HEK293 (cell line): ENCODE data around the gene VEPH1.

Experiments
- CTCF ChIA-PET: fragments of 350-600 bp; formaldehyde crosslinking; extraction: SDS; loops from one replicate; lab custom pipeline; 2021; ENCODE audit warnings: antibody characterized with exemption; lab: Yijun Ruan, JAX
- POLR2A ChIA-PET: fragments of 300-600 bp; formaldehyde crosslinking; extraction: SDS; loops from one replicate; lab custom pipeline; 2020; ENCODE audit warnings: antibody characterized with exemption, inconsistent platforms; lab: Yijun Ruan, JAX
- H3K27ac ChIP-seq: fragments of 200-500 bp; sonication (Bioruptor generic); 2 replicates; pipeline ENCODE4 v1.5.1; 2014; ENCODE audit warnings: low read depth, low read length, control low read depth, inconsistent platforms; ENCODE audit errors: extremely low read depth
- H3K36me3 ChIP-seq, 2 experiments: fragments of 200-500 bp in 1 of 2; sonication (Bioruptor generic) in 1 of 2; 1 replicate in 1 of 2; 2 replicates in 1 of 2; pipeline ENCODE4 v1.5.1; 2014 to 2017; ENCODE audit warnings: inconsistent platforms in 2 of 2, low read length in 2 of 2; ENCODE audit not compliant: control insufficient read depth in 2 of 2, insufficient read depth in 1 of 2
- H3K4me1 ChIP-seq: fragments of 200-500 bp; sonication (Bioruptor generic); 2 replicates; pipeline ENCODE4 v1.5.1; 2014; ENCODE audit warnings: mild to moderate bottlenecking, low read length, inconsistent platforms; ENCODE audit not compliant: control insufficient read depth, insufficient read depth
- H3K4me3 ChIP-seq: 2 replicates; pipeline ENCODE4 v1.5.1; 2011; ENCODE audit warnings: low read depth, mild to moderate bottlenecking, control low read depth, low read length, moderate library complexity
- H3K9me3 ChIP-seq: fragments of 200-500 bp; sonication (Bioruptor generic); 2 replicates; pipeline ENCODE4 v1.5.1; 2014; ENCODE audit warnings: low read depth, low read length, inconsistent platforms; ENCODE audit not compliant: control insufficient read depth, insufficient read depth
- KLF1 ChIP-seq: fragments of 450-650 bp; formaldehyde crosslinking; IDR thresholded peaks from 2 replicates; pipeline ENCODE4 v1.5.1; 2016; ENCODE audit warnings: missing biosample characterization, missing genetic modification characterization
- ZFP3 ChIP-seq: fragments of 450-650 bp; formaldehyde crosslinking; IDR thresholded peaks from 2 replicates; pipeline ENCODE4 v1.5.1; 2016; ENCODE audit warnings: low read depth, missing biosample characterization, missing genetic modification characterization
- ZFP37 ChIP-seq: fragments of 450-650 bp; formaldehyde crosslinking; IDR thresholded peaks from 2 replicates; pipeline ENCODE4 v1.5.1; 2016; ENCODE audit warnings: missing biosample characterization, missing genetic modification characterization
- ZNF133 ChIP-seq: fragments of 450-650 bp; formaldehyde crosslinking; IDR thresholded peaks from 2 replicates; pipeline ENCODE4 v1.5.1; 2016; ENCODE audit warnings: missing biosample characterization, missing genetic modification characterization
- ZNF175 ChIP-seq: fragments of 450-650 bp; formaldehyde crosslinking; IDR thresholded peaks from 2 replicates; pipeline ENCODE4 v1.5.1; 2016; ENCODE audit warnings: missing biosample characterization, missing genetic modification characterization
- ZNF24 ChIP-seq: fragments of 450-650 bp; formaldehyde crosslinking; IDR thresholded peaks from 2 replicates; pipeline ENCODE4 v1.5.1; 2016; ENCODE audit warnings: missing biosample characterization, missing genetic modification characterization
- TF ChIP-seq, protein P1 (sequence below): fragments of 450-650 bp; formaldehyde crosslinking; optimal IDR thresholded peaks from 2 replicates; pipeline ENCODE3; 2016; ENCODE audit warnings: missing biosample characterization, mild to moderate bottlenecking, missing genetic modification characterization
- TF ChIP-seq, protein P2 (sequence below): fragments of 450-650 bp; formaldehyde crosslinking; IDR thresholded peaks from 2 replicates; pipeline ENCODE4 v1.5.1; 2017; ENCODE audit warnings: missing biosample characterization, missing genetic modification characterization
- TF ChIP-seq, protein P3 (sequence below): fragments of 450-650 bp; formaldehyde crosslinking; conservative IDR thresholded peaks from 2 replicates; pipeline ENCODE4 v1.5.1; 2016; ENCODE audit warnings: low read depth, missing biosample characterization, missing genetic modification characterization
- TF ChIP-seq, protein P4 (sequence below): fragments of 450-650 bp; formaldehyde crosslinking; IDR thresholded peaks from 2 replicates; pipeline ENCODE4 v1.5.1; 2017; ENCODE audit warnings: missing biosample characterization, missing genetic modification characterization
- TF ChIP-seq, protein P5 (sequence below): fragments of 450-650 bp; formaldehyde crosslinking; IDR thresholded peaks from 2 replicates; pipeline ENCODE4 v1.5.1; 2016; ENCODE audit warnings: missing biosample characterization, missing genetic modification characterization
- TF ChIP-seq, protein P6 (sequence below): fragments of 450-650 bp; IDR thresholded peaks from 2 replicates; pipeline ENCODE4 v1.5.1; 2018; ENCODE audit warnings: missing biosample characterization, missing genetic modification characterization

The VEPH1 gene

DNA sequence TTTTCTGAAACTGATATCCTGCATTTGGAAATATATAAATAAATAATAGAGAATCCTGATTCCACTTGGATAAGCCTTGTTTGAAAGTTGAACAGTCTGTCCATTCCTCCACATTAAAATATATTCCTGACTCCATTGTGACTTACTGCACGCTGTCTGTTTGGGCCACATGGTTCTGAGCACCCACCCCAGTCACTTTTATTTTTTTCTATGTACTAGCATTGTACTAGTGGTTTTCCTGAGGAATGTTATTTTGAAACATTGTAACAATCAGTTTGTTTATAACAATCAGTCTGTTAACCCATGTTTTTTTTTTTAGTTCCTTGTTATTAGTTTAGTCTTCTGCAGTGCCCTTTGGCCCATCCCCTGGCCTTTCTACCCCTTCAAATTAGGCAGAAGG is 255.8 kb downstream of the VEPH1 start (continued):
- TF ChIP-seq, protein P1, sequence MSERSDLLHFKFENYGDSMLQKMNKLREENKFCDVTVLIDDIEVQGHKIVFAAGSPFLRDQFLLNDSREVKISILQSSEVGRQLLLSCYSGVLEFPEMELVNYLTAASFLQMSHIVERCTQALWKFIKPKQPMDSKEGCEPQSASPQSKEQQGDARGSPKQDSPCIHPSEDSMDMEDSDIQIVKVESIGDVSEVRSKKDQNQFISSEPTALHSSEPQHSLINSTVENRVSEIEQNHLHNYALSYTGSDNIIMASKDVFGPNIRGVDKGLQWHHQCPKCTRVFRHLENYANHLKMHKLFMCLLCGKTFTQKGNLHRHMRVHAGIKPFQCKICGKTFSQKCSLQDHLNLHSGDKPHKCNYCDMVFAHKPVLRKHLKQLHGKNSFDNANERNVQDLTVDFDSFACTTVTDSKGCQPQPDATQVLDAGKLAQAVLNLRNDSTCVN = no peak
- TF ChIP-seq, protein P2, sequence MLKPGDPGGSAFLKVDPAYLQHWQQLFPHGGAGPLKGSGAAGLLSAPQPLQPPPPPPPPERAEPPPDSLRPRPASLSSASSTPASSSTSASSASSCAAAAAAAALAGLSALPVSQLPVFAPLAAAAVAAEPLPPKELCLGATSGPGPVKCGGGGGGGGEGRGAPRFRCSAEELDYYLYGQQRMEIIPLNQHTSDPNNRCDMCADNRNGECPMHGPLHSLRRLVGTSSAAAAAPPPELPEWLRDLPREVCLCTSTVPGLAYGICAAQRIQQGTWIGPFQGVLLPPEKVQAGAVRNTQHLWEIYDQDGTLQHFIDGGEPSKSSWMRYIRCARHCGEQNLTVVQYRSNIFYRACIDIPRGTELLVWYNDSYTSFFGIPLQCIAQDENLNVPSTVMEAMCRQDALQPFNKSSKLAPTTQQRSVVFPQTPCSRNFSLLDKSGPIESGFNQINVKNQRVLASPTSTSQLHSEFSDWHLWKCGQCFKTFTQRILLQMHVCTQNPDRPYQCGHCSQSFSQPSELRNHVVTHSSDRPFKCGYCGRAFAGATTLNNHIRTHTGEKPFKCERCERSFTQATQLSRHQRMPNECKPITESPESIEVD = no peak
- TF ChIP-seq ZNF133 (tag by site-specific recombination) (no peak), ZNF175 (tag by site-specific recombination) (no peak)
- TF ChIP-seq, protein P3, sequence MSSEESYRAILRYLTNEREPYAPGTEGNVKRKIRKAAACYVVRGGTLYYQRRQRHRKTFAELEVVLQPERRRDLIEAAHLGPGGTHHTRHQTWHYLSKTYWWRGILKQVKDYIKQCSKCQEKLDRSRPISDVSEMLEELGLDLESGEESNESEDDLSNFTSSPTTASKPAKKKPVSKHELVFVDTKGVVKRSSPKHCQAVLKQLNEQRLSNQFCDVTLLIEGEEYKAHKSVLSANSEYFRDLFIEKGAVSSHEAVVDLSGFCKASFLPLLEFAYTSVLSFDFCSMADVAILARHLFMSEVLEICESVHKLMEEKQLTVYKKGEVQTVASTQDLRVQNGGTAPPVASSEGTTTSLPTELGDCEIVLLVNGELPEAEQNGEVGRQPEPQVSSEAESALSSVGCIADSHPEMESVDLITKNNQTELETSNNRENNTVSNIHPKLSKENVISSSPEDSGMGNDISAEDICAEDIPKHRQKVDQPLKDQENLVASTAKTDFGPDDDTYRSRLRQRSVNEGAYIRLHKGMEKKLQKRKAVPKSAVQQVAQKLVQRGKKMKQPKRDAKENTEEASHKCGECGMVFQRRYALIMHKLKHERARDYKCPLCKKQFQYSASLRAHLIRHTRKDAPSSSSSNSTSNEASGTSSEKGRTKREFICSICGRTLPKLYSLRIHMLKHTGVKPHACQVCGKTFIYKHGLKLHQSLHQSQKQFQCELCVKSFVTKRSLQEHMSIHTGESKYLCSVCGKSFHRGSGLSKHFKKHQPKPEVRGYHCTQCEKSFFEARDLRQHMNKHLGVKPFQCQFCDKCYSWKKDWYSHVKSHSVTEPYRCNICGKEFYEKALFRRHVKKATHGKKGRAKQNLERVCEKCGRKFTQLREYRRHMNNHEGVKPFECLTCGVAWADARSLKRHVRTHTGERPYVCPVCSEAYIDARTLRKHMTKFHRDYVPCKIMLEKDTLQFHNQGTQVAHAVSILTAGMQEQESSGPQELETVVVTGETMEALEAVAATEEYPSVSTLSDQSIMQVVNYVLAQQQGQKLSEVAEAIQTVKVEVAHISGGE (tag by site-specific recombination) = no peak

DNA sequence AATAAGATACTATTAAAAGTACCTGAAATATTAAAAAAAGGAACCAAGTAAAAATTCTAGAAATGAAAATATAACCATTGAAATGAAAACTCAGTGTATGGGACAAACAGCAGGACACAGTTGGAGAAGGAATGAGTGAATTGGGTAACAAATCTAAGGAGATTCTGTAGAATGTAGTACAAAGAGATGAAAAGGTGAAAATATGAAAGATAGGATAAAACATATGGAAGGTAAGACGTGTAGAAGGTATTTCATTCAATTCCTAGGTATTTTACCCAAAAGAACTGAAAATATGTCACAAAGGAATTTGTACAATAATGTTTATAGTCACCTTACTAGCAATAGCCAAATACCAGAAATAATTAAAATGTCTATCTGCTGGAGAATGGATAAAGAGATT is 260.4 kb downstream of the VEPH1 start:
- Histone ChIP-seq H3K27ac (no peak overlapping the region), H3K4me1 (no peaks in the 10 kb centered on the region), H3K36me3 (no peaks in the 10 kb centered on the region), H3K4me3 (no peak overlapping the region), H3K9me3 (no peaks in the 10 kb centered on the region)
- TF ChIP-seq ZFP37 (tag by site-specific recombination) (no peak), KLF1 (tag by site-specific recombination) (no peak), ZFP3 (tag by site-specific recombination) (no peak), ZNF24 (tag by site-specific recombination) (no peak)
- TF ChIP-seq, protein P4, sequence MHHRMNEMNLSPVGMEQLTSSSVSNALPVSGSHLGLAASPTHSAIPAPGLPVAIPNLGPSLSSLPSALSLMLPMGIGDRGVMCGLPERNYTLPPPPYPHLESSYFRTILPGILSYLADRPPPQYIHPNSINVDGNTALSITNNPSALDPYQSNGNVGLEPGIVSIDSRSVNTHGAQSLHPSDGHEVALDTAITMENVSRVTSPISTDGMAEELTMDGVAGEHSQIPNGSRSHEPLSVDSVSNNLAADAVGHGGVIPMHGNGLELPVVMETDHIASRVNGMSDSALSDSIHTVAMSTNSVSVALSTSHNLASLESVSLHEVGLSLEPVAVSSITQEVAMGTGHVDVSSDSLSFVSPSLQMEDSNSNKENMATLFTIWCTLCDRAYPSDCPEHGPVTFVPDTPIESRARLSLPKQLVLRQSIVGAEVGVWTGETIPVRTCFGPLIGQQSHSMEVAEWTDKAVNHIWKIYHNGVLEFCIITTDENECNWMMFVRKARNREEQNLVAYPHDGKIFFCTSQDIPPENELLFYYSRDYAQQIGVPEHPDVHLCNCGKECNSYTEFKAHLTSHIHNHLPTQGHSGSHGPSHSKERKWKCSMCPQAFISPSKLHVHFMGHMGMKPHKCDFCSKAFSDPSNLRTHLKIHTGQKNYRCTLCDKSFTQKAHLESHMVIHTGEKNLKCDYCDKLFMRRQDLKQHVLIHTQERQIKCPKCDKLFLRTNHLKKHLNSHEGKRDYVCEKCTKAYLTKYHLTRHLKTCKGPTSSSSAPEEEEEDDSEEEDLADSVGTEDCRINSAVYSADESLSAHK (tag by site-specific recombination) = no peak
- TF ChIP-seq, protein P5, sequence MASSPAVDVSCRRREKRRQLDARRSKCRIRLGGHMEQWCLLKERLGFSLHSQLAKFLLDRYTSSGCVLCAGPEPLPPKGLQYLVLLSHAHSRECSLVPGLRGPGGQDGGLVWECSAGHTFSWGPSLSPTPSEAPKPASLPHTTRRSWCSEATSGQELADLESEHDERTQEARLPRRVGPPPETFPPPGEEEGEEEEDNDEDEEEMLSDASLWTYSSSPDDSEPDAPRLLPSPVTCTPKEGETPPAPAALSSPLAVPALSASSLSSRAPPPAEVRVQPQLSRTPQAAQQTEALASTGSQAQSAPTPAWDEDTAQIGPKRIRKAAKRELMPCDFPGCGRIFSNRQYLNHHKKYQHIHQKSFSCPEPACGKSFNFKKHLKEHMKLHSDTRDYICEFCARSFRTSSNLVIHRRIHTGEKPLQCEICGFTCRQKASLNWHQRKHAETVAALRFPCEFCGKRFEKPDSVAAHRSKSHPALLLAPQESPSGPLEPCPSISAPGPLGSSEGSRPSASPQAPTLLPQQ (tag by site-specific recombination) = no peak
- TF ChIP-seq, protein P6, sequence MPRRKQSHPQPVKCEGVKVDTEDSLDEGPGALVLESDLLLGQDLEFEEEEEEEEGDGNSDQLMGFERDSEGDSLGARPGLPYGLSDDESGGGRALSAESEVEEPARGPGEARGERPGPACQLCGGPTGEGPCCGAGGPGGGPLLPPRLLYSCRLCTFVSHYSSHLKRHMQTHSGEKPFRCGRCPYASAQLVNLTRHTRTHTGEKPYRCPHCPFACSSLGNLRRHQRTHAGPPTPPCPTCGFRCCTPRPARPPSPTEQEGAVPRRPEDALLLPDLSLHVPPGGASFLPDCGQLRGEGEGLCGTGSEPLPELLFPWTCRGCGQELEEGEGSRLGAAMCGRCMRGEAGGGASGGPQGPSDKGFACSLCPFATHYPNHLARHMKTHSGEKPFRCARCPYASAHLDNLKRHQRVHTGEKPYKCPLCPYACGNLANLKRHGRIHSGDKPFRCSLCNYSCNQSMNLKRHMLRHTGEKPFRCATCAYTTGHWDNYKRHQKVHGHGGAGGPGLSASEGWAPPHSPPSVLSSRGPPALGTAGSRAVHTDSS = no peak
- ChIA-PET CTCF (no interaction called here), POLR2A (no interaction called here)
